ENCODE data around the gene MORN1.

DNA sequence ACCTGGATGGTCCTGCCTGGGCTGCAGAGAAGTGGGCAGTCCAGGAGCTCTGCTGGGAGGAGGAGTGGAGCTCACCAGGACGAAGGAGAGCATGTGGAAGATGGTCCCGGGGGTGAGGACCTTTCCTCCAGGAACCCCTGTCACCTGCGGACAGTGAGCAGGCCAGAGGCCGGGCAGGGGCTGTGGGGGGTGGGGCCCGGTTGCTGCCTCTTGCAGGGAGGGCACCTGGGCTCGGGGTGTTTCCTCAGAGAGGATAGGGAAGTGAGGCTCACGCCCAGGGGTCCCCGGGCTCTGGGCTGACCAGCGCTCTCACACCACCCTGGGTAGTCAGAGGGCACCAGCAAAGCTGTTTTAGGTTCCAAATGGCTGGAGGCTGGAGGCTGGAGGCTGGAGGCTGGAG, 43.7 kb upstream of the MORN1 start:
- no peak for TF ChIP-seq TAF1 (IDR thresholded peaks at IDR 0.05; ENCODE audit: low read depth)
- TF ChIP-seq RAD21 (IDR thresholded peaks at IDR 0.05; ENCODE audit: low read depth) = no peak
- TF ChIP-seq, protein P1, sequence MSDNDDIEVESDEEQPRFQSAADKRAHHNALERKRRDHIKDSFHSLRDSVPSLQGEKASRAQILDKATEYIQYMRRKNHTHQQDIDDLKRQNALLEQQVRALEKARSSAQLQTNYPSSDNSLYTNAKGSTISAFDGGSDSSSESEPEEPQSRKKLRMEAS (IDR thresholded peaks at IDR 0.05) = no peak
